HepG2 (cell line): ENCODE measurements around the gene SOBP. TPM values are rescaled to one million over a fixed set of nuclear protein-coding genes. Genes with fewer than 3 reads are reported as not detected.

Source experiments
- AGO2 ChIP-seq: fragments of 200-400 bp; formaldehyde crosslinking; optimal IDR thresholded peaks from 2 replicates; pipeline ENCODE3; 2017; ENCODE audit warnings: mild to moderate bottlenecking, low read depth, low read length, moderate library complexity
- BCL6 ChIP-seq: IDR thresholded peaks from 2 replicates; pipeline ENCODE4 v1.6.1; 2016; ENCODE audit warnings: missing genetic modification reagents, missing compliant biosample characterization
- MXD4 ChIP-seq: IDR thresholded peaks from 2 replicates; pipeline ENCODE4 v1.6.1; 2016; ENCODE audit warnings: mild to moderate bottlenecking, missing biosample characterization, missing genetic modification reagents
- NCOR1 ChIP-seq: fragments of 200-600 bp; sonication (generic); IDR thresholded peaks from 2 replicates; pipeline ENCODE4 v1.7.0; 2017; ENCODE audit warnings: antibody characterized with exemption, low read length, borderline replicate concordance
- NFIC ChIP-seq: IDR thresholded peaks from 2 replicates; pipeline ENCODE4 v1.6.1; 2012; ENCODE audit warnings: mild to moderate bottlenecking, low read length, inconsistent platforms
- RBFOX2 ChIP-seq: fragments of 200-400 bp; formaldehyde crosslinking; IDR thresholded peaks from 2 replicates; pipeline ENCODE4 v1.6.1; 2017; ENCODE audit warnings: low read depth, mild to moderate bottlenecking, low read length
- REXO4 ChIP-seq: sonication (generic); formaldehyde crosslinking; IDR thresholded peaks from 2 replicates; pipeline ENCODE4 v1.8.0; 2022; ENCODE audit warnings: missing genetic modification reagents, mild to moderate bottlenecking, borderline replicate concordance
- TBL1XR1 ChIP-seq: fragments of 150-350 bp; IDR thresholded peaks from 2 replicates; pipeline ENCODE4 v1.6.1; 2014; ENCODE audit warnings: borderline replicate concordance, low read length; ENCODE audit not compliant: partially characterized antibody
- TFAP4 ChIP-seq: sonication (generic); IDR thresholded peaks from 2 replicates; pipeline ENCODE4 v1.6.1; 2016; ENCODE audit warnings: low read depth, borderline replicate concordance
- THAP8 ChIP-seq: sonication (generic); formaldehyde crosslinking; IDR thresholded peaks from 2 replicates; pipeline ENCODE4 v1.5.1; 2020; ENCODE audit warnings: missing genetic modification reagents, mild to moderate bottlenecking, borderline replicate concordance
- ZGPAT ChIP-seq: IDR thresholded peaks from 2 replicates; pipeline ENCODE4 v1.6.1; 2016; ENCODE audit warnings: mild to moderate bottlenecking
- ZNF143 ChIP-seq: sonication (generic); formaldehyde crosslinking; IDR thresholded peaks from 2 replicates; pipeline ENCODE4 v1.4.0; 2020; ENCODE audit warnings: missing genetic modification reagents
- ZNF275 ChIP-seq: sonication (generic); formaldehyde crosslinking; IDR thresholded peaks from 2 replicates; pipeline ENCODE4 v1.8.0; 2022; ENCODE audit warnings: missing genetic modification reagents, mild to moderate bottlenecking, inconsistent platforms, borderline replicate concordance
- ZNF567 ChIP-seq: sonication (generic); formaldehyde crosslinking; IDR thresholded peaks from 2 replicates; pipeline ENCODE4 v1.8.1; 2023; ENCODE audit warnings: mild to moderate bottlenecking, missing genetic modification reagents, borderline replicate concordance
- ZNF609 ChIP-seq: sonication (generic); formaldehyde crosslinking; IDR thresholded peaks from 2 replicates; pipeline ENCODE4 v1.4.0; 2020; ENCODE audit warnings: mild to moderate bottlenecking, missing genetic modification reagents, borderline replicate concordance
- ZUFSP ChIP-seq: sonication (generic); formaldehyde crosslinking; IDR thresholded peaks from 2 replicates; pipeline ENCODE4 v1.9.0; 2021; ENCODE audit warnings: missing genetic modification reagents, mild to moderate bottlenecking, borderline replicate concordance
- polyA plus RNA-seq, 8 experiments: library from polyadenylated mRNA; depleted of rRNA in 3 of 8; stranded (reverse) in 7 of 8; unstranded in 1 of 8; fragments of >200 nt; fragmentation: Illumina TruSeq in 4 of 8; extraction: Trizol in 4 of 8; gene quantifications; 2 replicates each; pipeline versions ENCODE4 v1.2.1 to v1.2.3, GENCODE V29; 2011 to 2016; ENCODE audit warnings: low read depth in 4 of 8, missing spikeins in 1 of 8, mixed read lengths in 1 of 8; ENCODE audit not compliant: insufficient read depth in 1 of 8
- total RNA-seq, 5 experiments: library from RNA; depleted of rRNA; stranded (reverse); fragments of >200 nt; fragmentation: Illumina TruSeq; extraction: Trizol; gene quantifications; 2 replicates each; pipeline ENCODE4 v1.2.3, GENCODE V29; 2016; ENCODE audit warnings: low read depth in 1 of 5

SOBP gene
- total and polyA plus RNA-seq, 2 of the 13 experiments (the other 11 are each of a cell fraction or from before 2014, with no cell fraction given), result 1.5 to 6.9 TPM

- TF ChIP-seq AGO2, result no peak
- no peak for TF ChIP-seq THAP8 (CRISPR knock-in tag)
- TF ChIP-seq TBL1XR1, result no peak
- TF ChIP-seq TFAP4, result peak; percentile 82; the same call in 1 of the 2 replicates
- TF ChIP-seq ZNF143 (CRISPR knock-in tag), result no peak
- peak; percentile 85 for TF ChIP-seq ZNF609 (CRISPR knock-in tag)
- TF ChIP-seq ZUFSP (CRISPR knock-in tag), result no peak
- peak; percentile 59; the same call in 1 of the 2 replicates for TF ChIP-seq ZNF275 (CRISPR knock-in tag)
- TF ChIP-seq BCL6 (CRISPR knock-in tag), result peak; percentile 69; the same call in 1 of the 2 replicates
- no peak for TF ChIP-seq REXO4 (CRISPR knock-in tag)
- TF ChIP-seq RBFOX2, result no peak; the same call in 1 of the 2 replicates
- TF ChIP-seq MXD4 (CRISPR knock-in tag), result no peak; the same call in 1 of the 2 replicates
- no peak for TF ChIP-seq ZNF567 (CRISPR knock-in tag)
- TF ChIP-seq ZGPAT (CRISPR knock-in tag), result peak; percentile 67
- TF ChIP-seq NCOR1, result peak; percentile 29; the same call in 1 of the 2 replicates
- peak; percentile 72 for TF ChIP-seq NFIC
Measured at GRCh38 chr6:107493158-107494057, 3.5 kb downstream of the SOBP start (continued).
